A549 treated with CORT108297 at 1 μM for 4 hours (cell line): Measurements from ENCODE around the gene CLDN1. TPM values are rescaled to one million over a fixed set of nuclear protein-coding genes. Genes with fewer than 3 reads are reported as not detected.

Source experiments
- total RNA-seq: library from RNA; stranded (reverse); fragments of 200-300 nt; extraction: Qiagen RNA extraction; gene quantifications from 5 replicates; pipeline ENCODE4 v1.2.3, GENCODE V29; 2022

The CLDN1 gene
- total RNA-seq, result 21.1 to 29.3 TPM (median 26.0 TPM) in 5 replicates

GRCh38 chr3:190321789-190322603 lies at the start of gene CLDN1:
CLDN1 (minus strand) TSS chr3:190322446; CDS start chr3:190322206, 240 bp downstream.

Other genes with a start within 250 kb of the CLDN1 start
- gene P3H2, start 201.5 kb downstream of the CLDN1 start, total RNA-seq, result 28.4 to 46.4 TPM (median 35.6 TPM) in 5 replicates
- 0.14 TPM in 2 of 5 replicates, not detected in the others for gene CLDN16, start 65.7 kb upstream of the CLDN1 start, total RNA-seq
- not detected in 5 replicates for gene TMEM207, start 127.5 kb upstream of the CLDN1 start, total RNA-seq
- gene IL1RAP, start 191.6 kb upstream of the CLDN1 start, total RNA-seq, result 5.0 to 6.5 TPM (median 5.7 TPM) in 5 replicates